ENCODE results near the gene TOP3B.
A peak's percentile ranks its signal among the peaks of the same experiment; 100 is the strongest.

TOP3B gene

GRCh38 chr22:21961886-21962654 is 20.5 kb downstream of the TOP3B start:
- TF ChIP-seq POLR2A (IDR thresholded peaks at IDR 0.05; ENCODE audit: low read depth, low read length): no peak
- TF ChIP-seq SPI1 (IDR thresholded peaks at IDR 0.05; ENCODE audit: low read depth, low read length): no peak
- no peak for TF ChIP-seq POU2F2 (IDR thresholded peaks at IDR 0.05; ENCODE audit: low read depth, low read length)
- TF ChIP-seq TAF1 (IDR thresholded peaks at IDR 0.05; ENCODE audit: low read depth, low read length): no peak
- TF ChIP-seq POLR2AphosphoS5 (IDR thresholded peaks at IDR 0.05; ENCODE audit: low read depth, low read length): no peak
- TF ChIP-seq PAX5 (IDR thresholded peaks at IDR 0.05; ENCODE audit: insufficient read depth, low read length, severe bottlenecking): no peak

DNA sequence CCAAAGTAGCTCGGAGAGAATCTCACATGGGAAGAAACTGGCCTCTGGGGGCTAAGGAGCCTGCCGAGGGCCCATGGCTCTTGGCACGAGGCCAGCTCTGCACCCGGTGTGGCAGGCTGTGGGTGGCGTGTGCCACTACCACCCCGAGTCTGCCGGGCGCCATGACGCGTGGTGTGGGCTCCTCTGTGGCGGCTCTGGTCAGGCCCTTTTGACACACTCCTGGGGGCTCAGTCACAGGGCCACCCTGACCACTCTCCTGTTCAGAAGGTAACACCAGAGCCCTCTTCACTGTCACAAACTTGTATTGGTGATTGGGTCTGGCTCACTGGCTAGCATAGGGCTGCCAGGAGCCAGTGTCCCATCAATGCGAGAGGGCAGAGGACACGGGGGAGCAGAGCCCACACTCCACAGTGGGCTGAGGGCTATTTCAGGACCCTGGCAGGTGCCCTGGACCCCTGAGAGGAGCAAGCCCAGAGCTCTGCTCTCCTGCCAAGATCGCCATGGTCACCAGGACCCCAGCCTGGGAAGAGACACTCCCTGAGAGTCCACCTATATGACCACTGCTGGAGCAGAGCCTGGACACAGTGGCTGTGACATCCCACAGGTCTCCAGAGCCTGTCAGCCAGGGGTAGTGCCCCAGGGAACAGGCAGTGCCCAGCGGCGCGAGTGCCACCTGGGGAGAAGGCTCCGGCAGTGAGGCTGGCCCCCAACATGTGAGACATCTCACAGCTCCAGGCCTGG is 21.3 kb downstream of the TOP3B start:
- no peak for DNase-seq (ENCODE audit: insufficient read length, low spot score)
- no peak for FAIRE-seq
- TF ChIP-seq POLR2A (IDR thresholded peaks at IDR 0.05; ENCODE audit: low read depth, low read length) (no peak), PAX5 (IDR thresholded peaks at IDR 0.05; ENCODE audit: insufficient read depth, low read length, severe bottlenecking) (no peak), POLR2AphosphoS5 (IDR thresholded peaks at IDR 0.05; ENCODE audit: low read depth, low read length) (no peak)

More at GRCh38 chr22:21961886-21962654, 20.5 kb downstream of the TOP3B start:
- DNase-seq (ENCODE audit: insufficient read length, low spot score) (no peak), FAIRE-seq (no peak)

DNA sequence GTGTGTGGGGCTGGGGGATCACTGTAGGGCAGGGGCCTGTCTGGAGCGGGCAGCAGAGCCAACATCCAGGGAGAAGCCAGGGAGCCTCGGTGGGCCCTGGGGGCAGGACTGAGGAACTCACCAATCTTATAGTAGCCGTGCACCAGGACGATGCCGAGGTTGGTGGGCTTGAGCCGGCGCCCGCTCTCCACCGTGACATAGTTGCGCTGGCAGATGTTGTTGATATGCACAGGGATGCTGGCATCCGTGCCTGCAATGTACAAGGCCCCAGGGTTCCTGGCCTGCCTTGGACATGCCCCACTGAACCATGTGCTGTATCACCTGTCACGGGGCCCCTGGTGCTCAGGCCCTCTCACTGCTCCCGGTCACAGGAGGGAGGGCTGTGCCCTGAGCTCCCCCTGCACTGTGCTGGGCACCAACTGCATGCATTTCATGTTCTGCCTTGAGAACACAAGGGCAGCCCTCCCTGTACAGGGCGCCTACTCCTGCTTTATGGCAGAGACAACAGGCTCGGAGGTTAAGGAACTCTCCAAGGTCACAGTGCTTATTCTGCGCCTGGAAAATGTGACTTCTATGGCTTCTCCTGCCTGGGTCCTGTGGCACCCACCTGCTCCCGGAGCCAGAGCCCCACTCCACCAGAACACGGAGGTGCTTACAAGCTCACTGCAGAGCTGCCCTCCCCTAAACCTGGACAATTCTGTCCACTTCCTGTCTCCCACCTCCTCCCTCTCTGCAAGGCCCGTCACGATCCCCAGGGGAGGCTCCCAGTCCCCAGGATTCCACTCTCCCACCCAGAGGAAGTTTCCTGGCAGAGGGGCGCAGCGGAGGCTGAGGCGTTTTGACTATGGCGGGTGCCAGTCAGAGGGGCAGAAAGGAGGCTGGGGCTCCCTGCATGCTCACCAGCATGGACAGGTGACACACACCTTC is 22.1 kb downstream of the TOP3B start:
- DNase-seq (ENCODE audit: insufficient read length, low spot score): no peak
- 0 out of 2 replicates have a peak, but pooled peaks have one; percentile 11 for TF ChIP-seq POLR2A (IDR thresholded peaks at IDR 0.05; ENCODE audit: low read depth, low read length)
- TF ChIP-seq TAF1 (IDR thresholded peaks at IDR 0.05; ENCODE audit: low read depth, low read length): no peak
- no peak for FAIRE-seq

DNA sequence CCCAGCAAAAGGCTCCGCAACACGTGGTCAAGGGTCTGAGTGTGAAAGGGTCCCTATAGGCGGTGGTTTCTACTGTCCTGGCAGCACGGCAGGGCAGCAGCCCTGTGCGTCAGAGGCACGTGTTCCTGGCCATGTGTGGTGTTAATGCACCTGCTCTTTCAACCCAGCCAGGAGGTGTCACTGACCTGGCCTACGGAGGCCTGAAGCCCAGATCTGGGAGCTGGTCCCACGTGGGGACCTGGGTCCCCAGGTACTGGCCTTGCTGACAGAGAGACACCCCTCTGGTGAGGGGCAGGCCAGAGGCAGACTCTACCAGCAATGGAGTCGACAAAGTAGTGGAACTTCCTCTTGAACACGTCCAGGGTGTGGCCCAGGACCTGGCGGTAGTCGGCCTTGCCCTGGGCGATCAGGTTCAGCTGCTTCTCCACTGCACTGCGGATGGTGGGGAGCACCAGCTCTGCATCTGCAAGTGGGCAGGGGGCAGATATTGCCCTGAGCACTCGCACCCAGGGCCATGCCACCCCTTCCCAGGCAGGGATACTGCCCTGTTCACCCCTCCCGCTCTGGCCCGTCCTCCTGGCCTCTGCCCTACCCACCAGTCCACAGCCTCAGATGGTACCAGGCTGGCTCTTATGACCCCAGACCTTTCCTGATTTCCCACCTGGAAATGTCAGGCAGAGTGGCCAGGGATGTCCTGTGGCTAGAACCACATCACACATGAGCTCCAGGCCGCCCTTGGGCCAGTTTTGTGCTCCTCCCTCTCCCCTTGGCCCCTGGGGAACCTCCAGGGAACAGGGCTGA is 23.1 kb downstream of the TOP3B start:
- DNase-seq (ENCODE audit: insufficient read length, low spot score): no peak
- no peak; the same call in none of the 2 replicates for TF ChIP-seq POLR2AphosphoS5 (IDR thresholded peaks at IDR 0.05; ENCODE audit: low read depth, low read length)
- peak; percentile 32; the same call in 1 of the 2 replicates for TF ChIP-seq POLR2A (IDR thresholded peaks at IDR 0.05; ENCODE audit: low read depth, low read length)
- FAIRE-seq: no peak

DNA sequence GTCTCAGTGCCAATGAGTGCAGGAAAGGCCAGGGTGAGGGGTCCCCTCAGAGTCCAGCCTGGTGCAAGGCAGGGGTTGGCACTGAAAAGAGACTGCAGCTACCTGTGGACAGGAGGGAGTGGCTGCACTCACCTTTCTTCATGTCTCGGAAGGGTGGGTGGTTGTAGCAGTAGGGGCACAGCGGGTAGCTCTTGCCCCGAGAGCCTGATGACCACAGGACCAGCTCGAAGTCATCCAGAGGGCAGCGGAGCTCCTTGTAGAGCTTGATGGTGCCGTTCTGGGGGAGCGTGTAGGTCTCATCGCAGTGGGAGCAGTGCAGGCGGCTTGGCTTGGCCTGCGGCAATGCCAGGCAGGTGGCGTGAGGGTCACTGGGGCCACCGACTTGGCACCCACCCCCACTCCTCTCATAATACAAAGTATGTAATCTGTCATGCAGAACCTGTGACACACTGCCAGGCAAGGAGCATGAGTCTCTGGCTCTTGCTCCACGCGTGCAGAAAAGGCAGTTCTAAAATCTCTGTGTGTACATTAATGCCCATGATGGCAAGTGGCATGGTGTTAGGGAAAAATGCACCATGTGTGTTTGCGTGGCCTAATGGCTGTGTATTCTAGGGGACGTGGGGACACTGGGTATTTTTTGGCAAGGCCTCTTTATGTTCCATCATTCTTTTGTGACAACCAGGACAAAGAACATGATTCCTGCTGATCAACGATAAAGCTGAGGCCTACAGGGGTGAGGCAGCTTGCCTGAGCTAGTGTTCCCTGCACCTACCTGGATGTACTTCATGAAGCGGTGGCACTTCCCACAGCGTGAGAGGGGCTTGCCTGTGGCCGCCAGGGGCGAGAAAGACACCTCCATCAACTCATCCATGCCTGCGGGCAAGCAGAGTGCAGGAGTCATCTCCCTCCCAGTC is 24.0 kb downstream of the TOP3B start:
- TF ChIP-seq POU2F2 (IDR thresholded peaks at IDR 0.05; ENCODE audit: low read depth, low read length) (no peak), PAX5 (IDR thresholded peaks at IDR 0.05; ENCODE audit: insufficient read depth, low read length, severe bottlenecking) (no peak), POLR2AphosphoS5 (IDR thresholded peaks at IDR 0.05; ENCODE audit: low read depth, low read length) (no peak), SPI1 (IDR thresholded peaks at IDR 0.05; ENCODE audit: low read depth, low read length) (no peak), POLR2A (IDR thresholded peaks at IDR 0.05; ENCODE audit: low read depth, low read length) (no peak), TAF1 (IDR thresholded peaks at IDR 0.05; ENCODE audit: low read depth, low read length) (no peak)
- FAIRE-seq (no peak), DNase-seq (ENCODE audit: insufficient read length, low spot score) (no peak)

GRCh38 chr22:21952586-21953571 is 29.7 kb downstream of the TOP3B start, which contains the start of gene PPM1F:
PPM1F (minus strand) TSS chr22:21952848; CDS start chr22:21946048, 6,800 bp downstream.
- DNase-seq (ENCODE audit: insufficient read length, low spot score) (peak; percentile 97), FAIRE-seq (peak; percentile 84)
- TF ChIP-seq TAF1 (IDR thresholded peaks at IDR 0.05; ENCODE audit: low read depth, low read length) (no peak), SPI1 (IDR thresholded peaks at IDR 0.05; ENCODE audit: low read depth, low read length) (peak; percentile 59)

GRCh38 chr22:21951931-21952465 is 30.6 kb downstream of the TOP3B start:
- FAIRE-seq: no peak
- no peak for TF ChIP-seq TAF1 (IDR thresholded peaks at IDR 0.05; ENCODE audit: low read depth, low read length)
- no peak for TF ChIP-seq POLR2AphosphoS5 (IDR thresholded peaks at IDR 0.05; ENCODE audit: low read depth, low read length)
- no peak for TF ChIP-seq SPI1 (IDR thresholded peaks at IDR 0.05; ENCODE audit: low read depth, low read length)
- no peak for TF ChIP-seq POLR2A (IDR thresholded peaks at IDR 0.05; ENCODE audit: low read depth, low read length)
- no peak for TF ChIP-seq PAX5 (IDR thresholded peaks at IDR 0.05; ENCODE audit: insufficient read depth, low read length, severe bottlenecking)
- TF ChIP-seq POU2F2 (IDR thresholded peaks at IDR 0.05; ENCODE audit: low read depth, low read length): no peak

More at GRCh38 chr22:21951931-21952465, 30.6 kb downstream of the TOP3B start:
- peak; percentile 35 for DNase-seq (ENCODE audit: insufficient read length, low spot score)
